Neural cell (in vitro differentiated cells): ENCODE results near the gene CFAP58.

Experiments
- EP300 ChIP-seq: fragments of 450-650 bp; conservative IDR thresholded peaks from 2 replicates; pipeline ENCODE4 v1.6.1; 2014; ENCODE audit warnings: antibody characterized with exemption, mild to moderate bottlenecking, moderate library complexity; ENCODE audit not compliant: poor library complexity, severe bottlenecking
- MXI1 ChIP-seq: fragments of 450-650 bp; conservative IDR thresholded peaks from 2 replicates; pipeline ENCODE4 v1.6.1; 2014; ENCODE audit warnings: antibody characterized with exemption, mild to moderate bottlenecking; ENCODE audit not compliant: poor library complexity, severe bottlenecking
- SMC3 ChIP-seq: fragments of 450-650 bp; conservative IDR thresholded peaks from 2 replicates; pipeline ENCODE4 v1.6.1; 2014; ENCODE audit warnings: antibody characterized with exemption, mild to moderate bottlenecking, moderate library complexity; ENCODE audit not compliant: poor library complexity
- TF ChIP-seq, protein P1 (sequence below): fragments of 450-650 bp; IDR thresholded peaks from 2 replicates; pipeline ENCODE4 v1.5.1; 2014; ENCODE audit warnings: antibody characterized with exemption, mild to moderate bottlenecking, moderate library complexity; ENCODE audit not compliant: poor library complexity, severe bottlenecking
- TF ChIP-seq, protein P2 (sequence below): IDR thresholded peaks from 2 replicates; pipeline ENCODE4 v1.6.1; 2012; ENCODE audit warnings: borderline replicate concordance

DNA sequence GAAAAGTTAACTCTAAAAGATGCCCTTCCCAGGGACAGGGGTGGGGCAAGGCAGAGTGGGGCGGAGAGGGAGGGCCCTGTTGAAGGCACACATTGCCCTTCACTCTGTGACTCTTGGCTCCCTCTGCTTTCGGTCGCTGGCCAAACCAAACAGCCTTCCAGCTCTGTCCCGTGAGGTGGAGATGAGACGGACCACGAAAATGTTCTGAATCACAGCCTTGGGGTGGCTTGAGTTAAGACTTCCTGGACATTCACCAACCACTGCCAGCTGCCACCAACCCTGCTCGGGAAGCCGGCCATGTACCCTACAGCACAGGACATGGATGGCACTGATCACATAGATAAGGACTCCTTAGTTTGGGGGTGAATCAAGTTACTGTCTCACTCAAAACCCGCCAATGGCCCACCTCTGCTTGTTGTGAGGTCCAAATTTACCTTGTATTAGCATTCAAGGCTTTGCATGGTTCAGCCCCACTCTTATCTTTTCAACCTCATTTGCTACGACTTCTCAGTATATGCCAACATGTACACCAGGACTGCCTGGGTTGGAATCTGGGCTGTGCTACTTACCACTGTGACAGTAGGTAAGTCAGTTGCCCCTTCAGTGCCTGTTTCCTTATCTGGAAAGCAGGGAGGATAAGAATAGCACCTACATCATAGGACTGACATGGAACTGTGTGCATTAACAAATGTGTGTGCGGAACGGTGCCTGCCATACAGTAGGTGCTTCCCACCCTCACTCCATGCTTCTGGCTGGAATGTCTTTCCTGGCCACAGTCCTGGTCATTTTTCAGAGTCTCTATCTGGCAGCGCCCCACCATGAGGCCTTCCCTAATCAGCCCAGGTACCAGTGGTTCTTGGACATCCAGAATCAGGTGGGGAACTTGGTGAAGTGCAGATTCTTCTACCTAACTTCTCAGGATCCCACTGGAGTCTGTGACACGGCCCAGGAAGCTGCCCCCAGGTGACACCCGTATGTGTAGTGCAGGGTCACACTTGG is 43.4 kb upstream of the CFAP58 start:
- TF ChIP-seq SMC3 = no peak
- TF ChIP-seq, protein P1, sequence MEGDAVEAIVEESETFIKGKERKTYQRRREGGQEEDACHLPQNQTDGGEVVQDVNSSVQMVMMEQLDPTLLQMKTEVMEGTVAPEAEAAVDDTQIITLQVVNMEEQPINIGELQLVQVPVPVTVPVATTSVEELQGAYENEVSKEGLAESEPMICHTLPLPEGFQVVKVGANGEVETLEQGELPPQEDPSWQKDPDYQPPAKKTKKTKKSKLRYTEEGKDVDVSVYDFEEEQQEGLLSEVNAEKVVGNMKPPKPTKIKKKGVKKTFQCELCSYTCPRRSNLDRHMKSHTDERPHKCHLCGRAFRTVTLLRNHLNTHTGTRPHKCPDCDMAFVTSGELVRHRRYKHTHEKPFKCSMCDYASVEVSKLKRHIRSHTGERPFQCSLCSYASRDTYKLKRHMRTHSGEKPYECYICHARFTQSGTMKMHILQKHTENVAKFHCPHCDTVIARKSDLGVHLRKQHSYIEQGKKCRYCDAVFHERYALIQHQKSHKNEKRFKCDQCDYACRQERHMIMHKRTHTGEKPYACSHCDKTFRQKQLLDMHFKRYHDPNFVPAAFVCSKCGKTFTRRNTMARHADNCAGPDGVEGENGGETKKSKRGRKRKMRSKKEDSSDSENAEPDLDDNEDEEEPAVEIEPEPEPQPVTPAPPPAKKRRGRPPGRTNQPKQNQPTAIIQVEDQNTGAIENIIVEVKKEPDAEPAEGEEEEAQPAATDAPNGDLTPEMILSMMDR = no peak
- no peak for TF ChIP-seq MXI1
- TF ChIP-seq, protein P2, sequence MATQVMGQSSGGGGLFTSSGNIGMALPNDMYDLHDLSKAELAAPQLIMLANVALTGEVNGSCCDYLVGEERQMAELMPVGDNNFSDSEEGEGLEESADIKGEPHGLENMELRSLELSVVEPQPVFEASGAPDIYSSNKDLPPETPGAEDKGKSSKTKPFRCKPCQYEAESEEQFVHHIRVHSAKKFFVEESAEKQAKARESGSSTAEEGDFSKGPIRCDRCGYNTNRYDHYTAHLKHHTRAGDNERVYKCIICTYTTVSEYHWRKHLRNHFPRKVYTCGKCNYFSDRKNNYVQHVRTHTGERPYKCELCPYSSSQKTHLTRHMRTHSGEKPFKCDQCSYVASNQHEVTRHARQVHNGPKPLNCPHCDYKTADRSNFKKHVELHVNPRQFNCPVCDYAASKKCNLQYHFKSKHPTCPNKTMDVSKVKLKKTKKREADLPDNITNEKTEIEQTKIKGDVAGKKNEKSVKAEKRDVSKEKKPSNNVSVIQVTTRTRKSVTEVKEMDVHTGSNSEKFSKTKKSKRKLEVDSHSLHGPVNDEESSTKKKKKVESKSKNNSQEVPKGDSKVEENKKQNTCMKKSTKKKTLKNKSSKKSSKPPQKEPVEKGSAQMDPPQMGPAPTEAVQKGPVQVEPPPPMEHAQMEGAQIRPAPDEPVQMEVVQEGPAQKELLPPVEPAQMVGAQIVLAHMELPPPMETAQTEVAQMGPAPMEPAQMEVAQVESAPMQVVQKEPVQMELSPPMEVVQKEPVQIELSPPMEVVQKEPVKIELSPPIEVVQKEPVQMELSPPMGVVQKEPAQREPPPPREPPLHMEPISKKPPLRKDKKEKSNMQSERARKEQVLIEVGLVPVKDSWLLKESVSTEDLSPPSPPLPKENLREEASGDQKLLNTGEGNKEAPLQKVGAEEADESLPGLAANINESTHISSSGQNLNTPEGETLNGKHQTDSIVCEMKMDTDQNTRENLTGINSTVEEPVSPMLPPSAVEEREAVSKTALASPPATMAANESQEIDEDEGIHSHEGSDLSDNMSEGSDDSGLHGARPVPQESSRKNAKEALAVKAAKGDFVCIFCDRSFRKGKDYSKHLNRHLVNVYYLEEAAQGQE = no peak
- no peak for TF ChIP-seq EP300
